Neural cell (in vitro differentiated cells): ENCODE results near the gene HYLS1. TPM values are rescaled to one million over a fixed set of nuclear protein-coding genes. Genes with fewer than 3 reads are reported as not detected.

Source experiments
- H2AFZ ChIP-seq: fragments of 200-600, 300-800 bp; sonication (generic), shearing (Covaris generic); 2 replicates; pipeline ENCODE4 v1.6.0; 2014; ENCODE audit warnings: low read depth, mild to moderate bottlenecking, antibody characterized with exemption, low read length, moderate library complexity
- H3F3A ChIP-seq: fragments of 200-600 bp; shearing (Covaris generic); 2 replicates; pipeline ENCODE4 v1.6.1; 2016; ENCODE audit warnings: mild to moderate bottlenecking, moderate library complexity, mixed read lengths, antibody characterized with exemption, low read length; ENCODE audit not compliant: insufficient read depth, poor library complexity, severe bottlenecking
- H3K27ac ChIP-seq: fragments of 200-600, 300-800 bp; sonication (generic), shearing (Covaris generic); 2 replicates; pipeline ENCODE4 v1.5.1; 2014; ENCODE audit warnings: mild to moderate bottlenecking, low read length, moderate library complexity
- H3K27me3 ChIP-seq: fragments of 300-800, 200-600 bp; sonication (generic), shearing (Covaris generic); 2 replicates; pipeline ENCODE4 v1.6.0; 2014; ENCODE audit warnings: mild to moderate bottlenecking, low read depth, low read length, moderate library complexity; ENCODE audit not compliant: insufficient read depth
- H3K36me3 ChIP-seq: fragments of 300-800, 200-600 bp; sonication (generic), shearing (Covaris generic); 2 replicates; pipeline ENCODE4 v1.5.1; 2014; ENCODE audit warnings: mild to moderate bottlenecking, antibody characterized with exemption, low read length, moderate library complexity; ENCODE audit not compliant: insufficient read depth
- H3K4me2 ChIP-seq: fragments of 300-800, 200-600 bp; sonication (generic), shearing (Covaris generic); 2 replicates; pipeline ENCODE4 v1.6.0; 2014; ENCODE audit warnings: mild to moderate bottlenecking, low read length
- H3K4me3 ChIP-seq: fragments of 300-800, 200-600 bp; sonication (generic), shearing (Covaris generic); 2 replicates; pipeline ENCODE4 v1.5.1; 2014; ENCODE audit warnings: mild to moderate bottlenecking, low read length, moderate library complexity
- H3K79me2 ChIP-seq: fragments of 200-600 bp; shearing (Covaris generic); replicated peaks from 2 replicates; pipeline ENCODE4 v1.6.0; 2014; ENCODE audit warnings: mild to moderate bottlenecking, low read length, moderate library complexity; ENCODE audit not compliant: insufficient read depth
- H3K9ac ChIP-seq: fragments of 300-800, 200-600 bp; sonication (generic), shearing (Covaris generic); 2 replicates; pipeline ENCODE4 v1.6.1; 2016; ENCODE audit warnings: mild to moderate bottlenecking, low read length, mixed read lengths
- H3K9me2 ChIP-seq: fragments of 200-600 bp; shearing (Covaris generic); 2 replicates; pipeline ENCODE4 v1.6.1; 2016; ENCODE audit warnings: mild to moderate bottlenecking, low read length, mixed read lengths; ENCODE audit not compliant: insufficient read depth
- H3K9me3 ChIP-seq: fragments of 200-600, 300-800 bp; sonication (generic), shearing (Covaris generic); 2 replicates; pipeline ENCODE4 v1.6.1; 2016; ENCODE audit warnings: mild to moderate bottlenecking, mixed run types, low read length, moderate library complexity, mixed read lengths
- H4K20me1 ChIP-seq: fragments of 200-600 bp; shearing (Covaris generic); 2 replicates; pipeline ENCODE4 v1.6.1; 2016; ENCODE audit warnings: mild to moderate bottlenecking, mixed run types; ENCODE audit not compliant: insufficient read depth
- CTCF ChIP-seq: fragments of 450-650 bp; IDR thresholded peaks from 2 replicates; pipeline ENCODE4 v1.5.1; 2014; ENCODE audit warnings: antibody characterized with exemption, mild to moderate bottlenecking, moderate library complexity; ENCODE audit not compliant: poor library complexity, severe bottlenecking
- EP300 ChIP-seq: fragments of 450-650 bp; conservative IDR thresholded peaks from 2 replicates; pipeline ENCODE4 v1.6.1; 2014; ENCODE audit warnings: antibody characterized with exemption, mild to moderate bottlenecking, moderate library complexity; ENCODE audit not compliant: poor library complexity, severe bottlenecking
- EZH2 ChIP-seq: fragments of 200-600, 300-800 bp; shearing (Covaris generic), sonication (generic); IDR thresholded peaks from 2 replicates; pipeline ENCODE4 v1.6.1; 2014; ENCODE audit warnings: antibody characterized with exemption, low read length, borderline replicate concordance, mild to moderate bottlenecking; ENCODE audit not compliant: insufficient read depth, poor library complexity, severe bottlenecking
- MXI1 ChIP-seq: fragments of 450-650 bp; conservative IDR thresholded peaks from 2 replicates; pipeline ENCODE4 v1.6.1; 2014; ENCODE audit warnings: antibody characterized with exemption, mild to moderate bottlenecking; ENCODE audit not compliant: poor library complexity, severe bottlenecking
- POLR2AphosphoS5 ChIP-seq: IDR thresholded peaks from 2 replicates; pipeline ENCODE4 v1.6.1; 2012
- RAD21 ChIP-seq: fragments of 450-650 bp; conservative IDR thresholded peaks from 2 replicates; pipeline ENCODE4 v1.6.1; 2014; ENCODE audit warnings: antibody characterized with exemption, mild to moderate bottlenecking, moderate library complexity
- REST ChIP-seq: IDR thresholded peaks from 2 replicates; pipeline ENCODE4 v1.6.1; 2012; ENCODE audit warnings: borderline replicate concordance
- SMC3 ChIP-seq: fragments of 450-650 bp; conservative IDR thresholded peaks from 2 replicates; pipeline ENCODE4 v1.6.1; 2014; ENCODE audit warnings: antibody characterized with exemption, mild to moderate bottlenecking, moderate library complexity; ENCODE audit not compliant: poor library complexity
- TAF1 ChIP-seq: IDR thresholded peaks from 2 replicates; pipeline ENCODE4 v1.6.1; 2012; ENCODE audit warnings: low read depth
- polyA plus RNA-seq: library from polyadenylated mRNA; depleted of rRNA; stranded (reverse); fragments of >200 nt; gene quantifications from 2 replicates; pipeline ENCODE4 v1.2.3, GENCODE V29; 2014

The HYLS1 gene
- polyA plus RNA-seq, 1 donor from 2014 or later: 6.0 TPM

GRCh38 chr11:125944350-125945010, 57.0 kb downstream of the HYLS1 start:
- no peak overlapping the region for H3K4me2 ChIP-seq
- H2AFZ ChIP-seq: no peak overlapping the region
- no peaks in the 10 kb centered on the region for H3F3A ChIP-seq
- no peak overlapping the region for H3K4me3 ChIP-seq
- H3K9ac ChIP-seq: no peak overlapping the region
- no peak for TF ChIP-seq TAF1
- no peak for TF ChIP-seq EP300
- TF ChIP-seq RAD21: no peak
- no peak for TF ChIP-seq REST
- TF ChIP-seq MXI1: no peak
- no peak for TF ChIP-seq SMC3
- TF ChIP-seq CTCF: no peak
- TF ChIP-seq EZH2: no peak
- no peak for TF ChIP-seq POLR2AphosphoS5
- H3K36me3 ChIP-seq: no peaks in the 10 kb centered on the region
- no peaks in the 10 kb centered on the region for H4K20me1 ChIP-seq
- no peaks in the 10 kb centered on the region for H3K27me3 ChIP-seq
- H3K79me2 ChIP-seq: no peaks in the 10 kb centered on the region
- H3K27ac ChIP-seq: no peak overlapping the region
- no peaks in the 10 kb centered on the region for H3K9me3 ChIP-seq
- H3K9me2 ChIP-seq: no peaks in the 10 kb centered on the region

- H3K27me3 ChIP-seq: no peaks in the 10 kb centered on the region
- TF ChIP-seq EZH2: no peak
- TF ChIP-seq TAF1: no peak
- TF ChIP-seq POLR2AphosphoS5: no peak
- TF ChIP-seq EP300: no peak
- TF ChIP-seq MXI1: no peak
- H3K36me3 ChIP-seq: no peaks in the 10 kb centered on the region
- no peaks in the 10 kb centered on the region for H4K20me1 ChIP-seq
- H3K4me3 ChIP-seq: no peak overlapping the region
- no peak overlapping the region for H2AFZ ChIP-seq
- no peaks in the 10 kb centered on the region for H3K9me3 ChIP-seq
- no peaks in the 10 kb centered on the region for H3K79me2 ChIP-seq
- no peaks in the 10 kb centered on the region for H3F3A ChIP-seq
- H3K27ac ChIP-seq: no peak overlapping the region
- H3K4me2 ChIP-seq: no peak overlapping the region
- H3K9ac ChIP-seq: no peak overlapping the region
- H3K9me2 ChIP-seq: no peaks in the 10 kb centered on the region
These were observed 57.7 kb downstream of the HYLS1 start for GRCh38 chr11:125945011-125945796.
